RWPE1 (cell line): Measurements from ENCODE around the gene TMEM184B.

Experiments used
- CTCF ChIA-PET: fragments of 350-600 bp; sonication (Branson Sonifier 250); formaldehyde crosslinking; extraction: SDS; loops from one replicate; lab custom pipeline; 2021; lab: Yijun Ruan, JAX
- POLR2A ChIA-PET: fragments of 400-600 bp; formaldehyde crosslinking; extraction: SDS; loops from one replicate; lab custom pipeline; 2020; ENCODE audit warnings: antibody characterized with exemption; ENCODE audit not compliant: low non-redundant PET; lab: Yijun Ruan, JAX
- DNase-seq: peaks from one replicate; pipeline ENCODE4 v3.0.0; 2012; ENCODE audit warnings: low spot score
- H3K27ac ChIP-seq: fragments of 450-650 bp; 2 replicates; pipeline ENCODE4 v1.5.1; 2017
- CTCF ChIP-seq: fragments of 450-650 bp; conservative IDR thresholded peaks from 2 replicates; pipeline ENCODE4 v1.5.1; 2017; ENCODE audit warnings: low read depth, mild to moderate bottlenecking

TMEM184B gene

DNA sequence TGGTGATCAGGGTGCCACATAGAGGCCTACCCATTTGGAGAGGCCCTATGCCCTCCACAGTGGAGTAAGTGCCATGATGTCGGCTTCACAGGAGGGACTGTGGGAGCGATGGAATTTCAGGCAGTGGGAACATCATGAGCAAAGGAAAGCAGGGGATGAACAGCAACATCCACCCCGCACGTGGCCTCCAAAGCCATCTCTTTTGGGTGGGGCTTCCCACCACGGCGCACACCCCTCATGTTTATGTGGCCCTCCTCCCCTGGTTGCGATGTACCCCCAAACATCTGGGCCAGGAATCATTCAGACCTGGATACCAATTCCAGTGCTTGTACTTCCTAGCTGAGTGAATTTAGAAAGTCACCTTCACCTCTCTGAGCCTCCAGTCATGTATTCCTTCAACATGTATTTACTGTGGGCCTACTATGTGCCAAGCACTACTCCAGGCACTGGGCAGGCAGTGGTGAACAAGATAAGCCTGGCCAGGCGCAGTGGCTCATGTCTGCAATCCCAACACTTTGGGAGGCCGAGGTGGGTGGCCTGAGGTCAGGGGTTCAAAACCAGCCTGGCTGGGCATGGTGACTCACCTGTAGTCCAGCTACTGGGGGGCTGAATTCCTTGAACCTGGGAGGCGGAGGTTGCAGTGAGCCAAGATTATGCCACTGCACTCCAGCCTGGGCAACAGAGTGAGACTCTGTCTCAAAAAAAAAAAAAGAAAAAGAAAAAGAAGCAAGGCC, 72.8 kb downstream of the TMEM184B start:
- no peak for TF ChIP-seq CTCF
- POLR2A ChIA-PET: interaction anchor here (1.7 kb wide), 1 partner anchor 19 kb away, joined by 5 read pairs; no protein-coding TSS in a partner anchor
- no peak overlapping the region for H3K27ac ChIP-seq
- CTCF ChIA-PET: no interaction called here
- no peak for DNase-seq

DNA sequence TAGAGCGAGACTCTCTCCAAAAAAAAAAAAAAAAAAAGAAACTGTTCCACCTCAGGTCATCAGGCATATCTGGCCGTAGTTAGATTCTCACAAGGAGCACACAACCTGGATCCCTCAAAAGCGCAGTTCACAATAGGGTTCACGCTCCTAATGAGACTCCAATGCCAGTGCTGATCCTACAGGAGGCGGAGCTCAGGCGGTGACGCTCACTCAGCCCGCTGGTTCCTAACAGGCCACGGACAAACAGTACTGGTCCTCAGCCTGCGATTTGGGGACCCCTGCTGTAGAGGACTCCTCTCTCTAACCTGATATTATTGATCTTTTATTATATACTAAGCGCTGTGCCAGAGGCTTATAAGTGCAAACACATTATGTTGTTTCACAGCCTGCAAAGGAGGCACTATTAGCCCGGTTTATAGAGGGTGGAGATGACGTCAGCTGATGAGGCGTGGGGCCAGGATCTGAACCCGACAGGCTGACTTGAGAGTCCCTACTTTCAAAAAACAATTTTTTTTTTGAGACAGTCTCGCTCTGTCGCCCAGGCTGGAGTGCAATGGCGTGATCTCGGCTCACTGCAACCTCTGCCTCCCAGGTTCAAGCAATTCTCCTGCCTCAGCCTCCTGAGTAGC, 75.9 kb downstream of the TMEM184B start:
- TF ChIP-seq CTCF: no peak
- H3K27ac ChIP-seq: no peak overlapping the region; the same call in 1 of the 2 replicates
- CTCF ChIA-PET: interaction anchor here (0.6 to 0.7 kb wide), 2 partner anchors 167 to 900 kb away, joined by 3 to 8 read pairs; partner anchors contain the start of gene APOBEC3H
- POLR2A ChIA-PET: no interaction called here
- no peak for DNase-seq

DNA sequence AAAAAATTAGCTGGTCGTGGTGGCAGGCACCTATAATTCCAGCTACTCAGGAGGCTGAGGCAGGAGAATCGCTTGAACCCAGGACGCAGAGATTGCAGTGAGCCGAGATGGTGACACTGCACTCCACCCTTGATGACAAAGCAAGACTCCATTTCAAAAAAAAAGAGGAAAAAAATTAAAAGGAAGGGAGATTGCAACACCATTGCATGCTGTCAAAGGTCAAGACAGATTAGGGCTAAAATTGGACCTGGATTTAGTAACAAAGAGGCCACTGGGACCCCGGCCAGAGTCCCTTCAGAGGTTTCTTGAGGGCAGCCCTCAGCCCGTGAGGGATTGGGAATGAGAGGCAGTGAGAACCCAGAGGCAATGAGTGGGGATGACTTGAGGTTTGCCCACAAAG, 79.2 kb downstream of the TMEM184B start:
- no peak overlapping the region for H3K27ac ChIP-seq
- ChIA-PET CTCF (no interaction called here), POLR2A (no interaction called here)
- DNase-seq: no peak
- TF ChIP-seq CTCF: no peak

GRCh38 chr22:38192475-38192863, 80.3 kb downstream of the TMEM184B start:
- DNase-seq: no peak
- no peak overlapping the region; the same call in 1 of the 2 replicates for H3K27ac ChIP-seq
- POLR2A ChIA-PET: interaction anchor here (1.0 kb wide), 1 partner anchor 11 kb away, joined by 3 read pairs; the partner anchor contains the start of gene PLA2G6
- TF ChIP-seq CTCF: no peak
- CTCF ChIA-PET: interaction anchor here (1.0 kb wide), 1 partner anchor 11 kb away, joined by 3 read pairs; the partner anchor contains the start of gene PLA2G6

- POLR2A ChIA-PET: interaction anchor here (1.0 kb wide), 1 partner anchor 10 kb away, joined by 3 read pairs; the partner anchor contains the start of gene PLA2G6
- no peak for TF ChIP-seq CTCF
Measured at GRCh38 chr22:38191731-38192474, 80.9 kb downstream of the TMEM184B start.

GRCh38 chr22:38191055-38191454, 81.8 kb downstream of the TMEM184B start:
- no peak for TF ChIP-seq CTCF
- ChIA-PET CTCF (interaction anchor here (0.5 kb wide), 1 partner anchor 44 kb away, joined by 5 read pairs; no protein-coding TSS in a partner anchor), POLR2A (no interaction called here)
- DNase-seq: no peak
- H3K27ac ChIP-seq: no peak overlapping the region

More at GRCh38 chr22:38191731-38192474, 80.9 kb downstream of the TMEM184B start:
- no peak overlapping the region; the same call in 1 of the 2 replicates for H3K27ac ChIP-seq
- DNase-seq: no peak
- CTCF ChIA-PET: interaction anchor here (1.0 kb wide), 1 partner anchor 10 kb away, joined by 3 read pairs; the partner anchor contains the start of gene PLA2G6
